H1 (cell line): ENCODE data around the gene OR4K1. TPM values are rescaled to one million over a fixed set of nuclear protein-coding genes. Genes with fewer than 3 reads are reported as not detected.

ENCODE experiments used
- CTCF ChIA-PET: fragments of 300-600 bp; sonication (Branson Sonifier 250); formaldehyde crosslinking; loops from one replicate; lab custom pipeline; 2021; ENCODE audit not compliant: partially characterized antibody; lab: Charles Lee
- POLR2A ChIA-PET: fragments of 300-600 bp; sonication (Branson Sonifier 250); formaldehyde crosslinking; loops from one replicate; lab custom pipeline; 2021; ENCODE audit warnings: inconsistent platforms; ENCODE audit not compliant: partially characterized antibody; lab: Charles Lee
- DNase-seq, 2 experiments: peaks; one replicate each; pipeline versions ENCODE4 v3.0.0 to v3.0.0-alpha.2; 2010 to 2022; ENCODE audit warnings: low spot score in 2 of 2, low read depth in 1 of 2, mixed read lengths in 1 of 2
- FAIRE-seq: peaks from 2 replicates; lab custom pipeline; 2011; peaks lifted over from hg19 to GRCh38; lab: Jason Lieb, UNC
- H2AFZ ChIP-seq: 2 replicates; pipeline ENCODE4 v1.8.1; 2012; ENCODE audit warnings: low read length, inconsistent platforms
- H2AK5ac ChIP-seq: 2 replicates; pipeline ENCODE4 v1.6.1; 2013; ENCODE audit warnings: low read depth, low read length
- H2BK120ac ChIP-seq: replicated peaks from 2 replicates; pipeline ENCODE3; 2013; ENCODE audit warnings: low read depth, low read length, inconsistent platforms
- H2BK12ac ChIP-seq: 2 replicates; pipeline ENCODE4 v1.6.1; 2013; ENCODE audit warnings: low read depth, low read length
- H2BK15ac ChIP-seq: 2 replicates; pipeline ENCODE4 v1.6.1; 2013; ENCODE audit warnings: low read length
- H2BK20ac ChIP-seq: 2 replicates; pipeline ENCODE4 v1.6.1; 2013; ENCODE audit warnings: low read length
- H2BK5ac ChIP-seq: 2 replicates; pipeline ENCODE4 v1.6.1; 2013; ENCODE audit warnings: low read depth, low read length
- H3K14ac ChIP-seq: 2 replicates; pipeline ENCODE4 v1.6.1; 2013; ENCODE audit warnings: inconsistent platforms; ENCODE audit not compliant: insufficient read length
- H3K18ac ChIP-seq: 2 replicates; pipeline ENCODE4 v1.6.1; 2013; ENCODE audit warnings: low read length; ENCODE audit errors: extremely low read depth
- H3K23ac ChIP-seq: 2 replicates; pipeline ENCODE4 v1.6.1; 2013; ENCODE audit warnings: inconsistent platforms; ENCODE audit not compliant: insufficient read length
- H3K23me2 ChIP-seq: 2 replicates; pipeline ENCODE4 v1.6.1; 2013; ENCODE audit warnings: low read depth, low read length
- H3K27ac ChIP-seq: 2 replicates; pipeline ENCODE4 v1.6.1; 2011; ENCODE audit warnings: low read depth, low read length, inconsistent platforms
- H3K27me3 ChIP-seq, 4 experiments: replicated peaks in 1 of 4; 1 replicate in 1 of 4; 2 replicates in 3 of 4; pipeline versions ENCODE4 v1.6.1 to v1.8.1; 2011 to 2013; ENCODE audit warnings: low read length in 3 of 4, mild to moderate bottlenecking in 3 of 4, inconsistent platforms in 2 of 4, mixed read lengths in 2 of 4, moderate library complexity in 1 of 4; ENCODE audit not compliant: control insufficient read depth in 3 of 4, insufficient read depth in 3 of 4; ENCODE audit errors: extremely low read depth in 1 of 4
- H3K36me3 ChIP-seq, 4 experiments: 2 replicates each; pipeline versions ENCODE4 v1.6.1 to v1.8.1; 2011 to 2013; ENCODE audit warnings: mild to moderate bottlenecking in 4 of 4, low read length in 3 of 4, moderate library complexity in 2 of 4, control low read depth in 1 of 4, inconsistent platforms in 1 of 4; ENCODE audit not compliant: insufficient read depth in 4 of 4, control insufficient read depth in 2 of 4
- H3K4ac ChIP-seq: replicated peaks from 2 replicates; pipeline ENCODE3; 2013; ENCODE audit warnings: low read length, low read depth, mixed read lengths, inconsistent platforms; ENCODE audit not compliant: insufficient read length
- H3K4me1 ChIP-seq, 4 experiments: replicated peaks in 1 of 4; 1 replicate in 1 of 4; 2 replicates in 3 of 4; pipeline versions ENCODE4 v1.6.1 to v1.8.1; 2011 to 2013; ENCODE audit warnings: low read length in 3 of 4, inconsistent platforms in 2 of 4, mixed read lengths in 1 of 4; ENCODE audit not compliant: insufficient read depth in 4 of 4, control insufficient read depth in 3 of 4
- H3K4me2 ChIP-seq, 2 experiments: 2 replicates each; pipeline versions ENCODE4 v1.6.1 to v1.8.1; 2011 to 2013; ENCODE audit warnings: low read depth in 2 of 2, low read length in 2 of 2, control low read depth in 1 of 2, inconsistent platforms in 1 of 2, mild to moderate bottlenecking in 1 of 2; ENCODE audit not compliant: insufficient read depth in 1 of 2
- H3K4me3 ChIP-seq, 4 experiments: fragments of 200-600, 300-600 bp in 1 of 4; sonication (generic), shearing (Covaris generic), sonication (Bioruptor Twin) in 1 of 4; 2 replicates each; pipeline versions ENCODE4 v1.5.1 to v1.8.1; 2011 to 2016; ENCODE audit warnings: low read length in 4 of 4, low read depth in 3 of 4, control low read depth in 2 of 4, inconsistent platforms in 2 of 4, mild to moderate bottlenecking in 2 of 4, mixed read lengths in 1 of 4, moderate library complexity in 1 of 4; ENCODE audit not compliant: insufficient read depth in 2 of 4; ENCODE audit errors: extremely low read depth in 1 of 4
- H3K56ac ChIP-seq: replicated peaks from 2 replicates; pipeline ENCODE3; 2013; ENCODE audit warnings: low read depth, mild to moderate bottlenecking, mixed read lengths, low read length, inconsistent platforms; ENCODE audit not compliant: insufficient read length
- H3K79me1 ChIP-seq: 2 replicates; pipeline ENCODE4 v1.6.1; 2013; ENCODE audit warnings: low read depth, low read length, control low read depth
- H3K79me2 ChIP-seq, 2 experiments: 2 replicates each; pipeline versions ENCODE4 v1.6.1 to v1.8.1; 2012 to 2013; ENCODE audit warnings: low read length in 2 of 2, mild to moderate bottlenecking in 2 of 2, inconsistent platforms in 1 of 2; ENCODE audit not compliant: insufficient read depth in 2 of 2, control insufficient read depth in 1 of 2
- H3K9ac ChIP-seq, 4 experiments: replicated peaks in 1 of 4; 1 replicate in 1 of 4; 2 replicates in 3 of 4; pipeline versions ENCODE4 v1.6.1 to v1.8.1; 2011 to 2013; ENCODE audit warnings: low read depth in 3 of 4, low read length in 3 of 4, control low read depth in 2 of 4, mild to moderate bottlenecking in 2 of 4, moderate library complexity in 2 of 4, inconsistent platforms in 1 of 4; ENCODE audit errors: extremely low read depth in 1 of 4
- H3K9me3 ChIP-seq, 2 experiments: 2 replicates each; pipeline versions ENCODE4 v1.6.1 to v1.8.1; 2012 to 2013; ENCODE audit warnings: mild to moderate bottlenecking in 2 of 2, moderate library complexity in 2 of 2, control low read depth in 1 of 2, inconsistent platforms in 1 of 2, low read depth in 1 of 2, low read length in 1 of 2, mixed read lengths in 1 of 2; ENCODE audit not compliant: insufficient read depth in 2 of 2
- H4K20me1 ChIP-seq, 2 experiments: replicated peaks in 1 of 2; 2 replicates each; pipeline versions ENCODE3 to v1.8.1; 2011 to 2013; ENCODE audit warnings: inconsistent platforms in 2 of 2, low read length in 2 of 2, mild to moderate bottlenecking in 1 of 2; ENCODE audit not compliant: insufficient read depth in 2 of 2, control insufficient read depth in 1 of 2
- H4K5ac ChIP-seq: 2 replicates; pipeline ENCODE4 v1.6.1; 2013; ENCODE audit warnings: low read length, low read depth, mixed read lengths, inconsistent platforms; ENCODE audit not compliant: insufficient read length
- H4K8ac ChIP-seq: 2 replicates; pipeline ENCODE4 v1.8.0; 2013; ENCODE audit warnings: mild to moderate bottlenecking, moderate library complexity, low read length, inconsistent platforms; ENCODE audit not compliant: insufficient read depth; ENCODE audit errors: extremely low read depth
- H4K91ac ChIP-seq: replicated peaks from 2 replicates; pipeline ENCODE3; 2013; ENCODE audit warnings: low read length, mixed read lengths, inconsistent platforms; ENCODE audit not compliant: insufficient read length
- WGBS, 2 experiments: shearing (Covaris generic) in 1 of 2; methylation state at CpG; one replicate each; pipeline versions ENCODE4 v1.1.6 to v1.1.7; 2013 to 2015; ENCODE audit warnings: low lambda C conversion rate in 2 of 2, mixed read lengths in 2 of 2, inconsistent platforms in 1 of 2, low coverage in 1 of 2, missing lambda C conversion rate in 1 of 2; ENCODE audit not compliant: insufficient replicate concordance in 2 of 2, insufficient coverage in 1 of 2, insufficient read length in 1 of 2; ENCODE audit errors: extremely low coverage in 1 of 2, missing lambda C conversion rate in 1 of 2; 5-methylcytosine and 5-hydroxymethylcytosine counted together
- polyA plus RNA-seq, 7 experiments: library from polyadenylated mRNA; depleted of rRNA in 3 of 7; stranded (reverse) in 5 of 7; unstranded in 2 of 7; fragments of >200 nt in 5 of 7; fragments of 200-250 nt in 2 of 7; gene quantifications; 1 replicate in 5 of 7; 2 replicates in 1 of 7; 4 replicates in 1 of 7; pipeline versions ENCODE4 v1.2.1 to v1.2.3, GENCODE V29; 2011 to 2013; ENCODE audit warnings: missing spikeins in 2 of 7, mixed read lengths in 2 of 7
- total RNA-seq: library from RNA; stranded (reverse); fragmentation: NEBNext Ultra II Directional; extraction: Animal tissue kit (Norgen Biotek cat#: 25700); gene quantifications from 2 replicates; pipeline ENCODE4 v1.2.1, GENCODE V29; 2021

Gene OR4K1
- total and polyA plus RNA-seq, 2 of the 8 experiments (the other 6 are each of a cell fraction or from before 2014, with no cell fraction given) = not detected

DNA sequence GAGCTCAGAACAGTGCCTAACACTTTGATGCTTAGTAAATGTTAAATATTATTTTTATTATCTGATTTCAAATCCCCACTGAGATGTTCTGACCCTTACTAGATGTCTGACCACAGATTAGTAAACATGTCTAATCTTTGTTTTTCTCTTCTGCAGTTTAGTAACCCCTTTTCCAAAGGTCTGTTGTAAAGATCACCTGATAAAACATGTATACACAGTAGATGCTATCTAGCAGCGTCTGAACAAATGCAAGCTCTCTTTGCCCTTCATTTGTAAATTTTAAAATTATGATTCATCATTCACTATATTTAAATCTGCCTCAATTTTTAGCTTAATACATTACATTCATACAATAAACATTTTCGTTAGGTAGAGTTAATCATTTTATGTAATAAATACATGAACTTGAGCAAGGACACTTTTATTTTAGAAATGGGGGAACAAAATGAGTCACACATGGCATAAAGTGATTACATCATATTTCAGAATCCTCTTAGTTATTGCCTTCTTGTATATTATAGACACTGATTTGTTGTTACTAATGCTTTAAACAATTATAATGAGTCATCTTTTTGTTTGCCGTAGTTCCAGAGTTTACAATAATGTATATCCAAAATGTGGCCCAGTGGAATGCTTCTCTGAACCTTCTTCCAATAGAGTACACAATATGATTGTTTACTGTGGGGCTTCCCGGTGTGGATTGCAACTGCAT is 12.0 kb upstream of the OR4K1 start:
- Histone ChIP-seq H3K4me2 (no peak overlapping the region), H3K23ac (no peak overlapping the region), H2AFZ (no peak overlapping the region), H3K9me3 (peaks cover 51 to 53% of the 10 kb centered on the region in 2 experiments), H2AK5ac (no peak overlapping the region), H4K20me1 (no peaks in the 10 kb centered on the region), H3K18ac (no peak overlapping the region), H3K4me1 (no peaks in the 10 kb centered on the region), H4K5ac (no peak overlapping the region), H3K79me2 (no peaks in the 10 kb centered on the region), H2BK5ac (no peak overlapping the region), H4K8ac (no peak overlapping the region), H3K23me2 (no peaks in the 10 kb centered on the region), H3K56ac (no peak overlapping the region), H2BK120ac (no peak overlapping the region), H3K27me3 (no peaks in the 10 kb centered on the region), H3K79me1 (no peaks in the 10 kb centered on the region), H3K4me3 (no peak overlapping the region), H3K4ac (no peak overlapping the region), H4K91ac (no peak overlapping the region), H3K27ac (no peak overlapping the region), H3K9ac (no peak overlapping the region), H2BK20ac (no peak overlapping the region), H2BK15ac (no peak overlapping the region), H3K14ac (no peak overlapping the region), H2BK12ac (no peak overlapping the region), H3K36me3 (peaks cover 0 to 3% (median 0%) of the 10 kb centered on the region in 4 experiments; a peak in 1 of 8 replicates)
- DNase-seq (no peak), FAIRE-seq (no peak)
- CTCF ChIA-PET = no interaction called here
- WGBS, 2 experiments = 71% methylated on average over 4 of the region's 4 CpGs; no CpG with 5 or more reads in 1 of the 2 experiments
- POLR2A ChIA-PET = no interaction called here
